Measurements from ENCODE around the gene POLQ.

POLQ gene

DNA sequence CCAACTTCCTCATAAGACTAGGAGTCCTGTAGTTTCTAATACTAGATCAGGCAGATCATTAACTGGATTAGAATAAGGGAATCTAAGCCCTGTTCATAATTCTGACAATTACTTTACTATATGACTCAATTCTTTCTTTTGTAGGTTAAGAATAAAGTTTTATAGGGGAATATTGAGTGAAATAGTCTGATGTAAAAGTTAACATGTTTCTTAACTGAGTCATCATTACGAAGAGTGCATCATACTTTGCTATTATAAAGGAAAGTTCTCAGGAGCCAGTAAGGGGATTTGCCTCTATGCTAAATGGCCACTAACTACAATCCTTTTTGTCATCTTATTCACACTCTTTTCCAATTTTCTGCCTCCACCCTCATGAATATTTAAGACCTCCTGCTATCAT is 63.1 kb downstream of the POLQ start:
- H3K27me3 ChIP-seq (ENCODE audit: insufficient read depth, poor library complexity, severe bottlenecking), result no peaks in the 10 kb centered on the region
- no peak for TF ChIP-seq POLR2AphosphoS5 (IDR thresholded peaks at IDR 0.05; ENCODE audit: low read depth)
- no peak for TF ChIP-seq GABPA (IDR thresholded peaks at IDR 0.05; ENCODE audit: low read depth)
- no peak for TF ChIP-seq SPI1 (IDR thresholded peaks at IDR 0.05; ENCODE audit: borderline replicate concordance, low read depth)
- TF ChIP-seq, protein P1, sequence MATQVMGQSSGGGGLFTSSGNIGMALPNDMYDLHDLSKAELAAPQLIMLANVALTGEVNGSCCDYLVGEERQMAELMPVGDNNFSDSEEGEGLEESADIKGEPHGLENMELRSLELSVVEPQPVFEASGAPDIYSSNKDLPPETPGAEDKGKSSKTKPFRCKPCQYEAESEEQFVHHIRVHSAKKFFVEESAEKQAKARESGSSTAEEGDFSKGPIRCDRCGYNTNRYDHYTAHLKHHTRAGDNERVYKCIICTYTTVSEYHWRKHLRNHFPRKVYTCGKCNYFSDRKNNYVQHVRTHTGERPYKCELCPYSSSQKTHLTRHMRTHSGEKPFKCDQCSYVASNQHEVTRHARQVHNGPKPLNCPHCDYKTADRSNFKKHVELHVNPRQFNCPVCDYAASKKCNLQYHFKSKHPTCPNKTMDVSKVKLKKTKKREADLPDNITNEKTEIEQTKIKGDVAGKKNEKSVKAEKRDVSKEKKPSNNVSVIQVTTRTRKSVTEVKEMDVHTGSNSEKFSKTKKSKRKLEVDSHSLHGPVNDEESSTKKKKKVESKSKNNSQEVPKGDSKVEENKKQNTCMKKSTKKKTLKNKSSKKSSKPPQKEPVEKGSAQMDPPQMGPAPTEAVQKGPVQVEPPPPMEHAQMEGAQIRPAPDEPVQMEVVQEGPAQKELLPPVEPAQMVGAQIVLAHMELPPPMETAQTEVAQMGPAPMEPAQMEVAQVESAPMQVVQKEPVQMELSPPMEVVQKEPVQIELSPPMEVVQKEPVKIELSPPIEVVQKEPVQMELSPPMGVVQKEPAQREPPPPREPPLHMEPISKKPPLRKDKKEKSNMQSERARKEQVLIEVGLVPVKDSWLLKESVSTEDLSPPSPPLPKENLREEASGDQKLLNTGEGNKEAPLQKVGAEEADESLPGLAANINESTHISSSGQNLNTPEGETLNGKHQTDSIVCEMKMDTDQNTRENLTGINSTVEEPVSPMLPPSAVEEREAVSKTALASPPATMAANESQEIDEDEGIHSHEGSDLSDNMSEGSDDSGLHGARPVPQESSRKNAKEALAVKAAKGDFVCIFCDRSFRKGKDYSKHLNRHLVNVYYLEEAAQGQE (IDR thresholded peaks at IDR 0.05; ENCODE audit: insufficient replicate concordance, low read depth), result no peak
- TF ChIP-seq, protein P2, sequence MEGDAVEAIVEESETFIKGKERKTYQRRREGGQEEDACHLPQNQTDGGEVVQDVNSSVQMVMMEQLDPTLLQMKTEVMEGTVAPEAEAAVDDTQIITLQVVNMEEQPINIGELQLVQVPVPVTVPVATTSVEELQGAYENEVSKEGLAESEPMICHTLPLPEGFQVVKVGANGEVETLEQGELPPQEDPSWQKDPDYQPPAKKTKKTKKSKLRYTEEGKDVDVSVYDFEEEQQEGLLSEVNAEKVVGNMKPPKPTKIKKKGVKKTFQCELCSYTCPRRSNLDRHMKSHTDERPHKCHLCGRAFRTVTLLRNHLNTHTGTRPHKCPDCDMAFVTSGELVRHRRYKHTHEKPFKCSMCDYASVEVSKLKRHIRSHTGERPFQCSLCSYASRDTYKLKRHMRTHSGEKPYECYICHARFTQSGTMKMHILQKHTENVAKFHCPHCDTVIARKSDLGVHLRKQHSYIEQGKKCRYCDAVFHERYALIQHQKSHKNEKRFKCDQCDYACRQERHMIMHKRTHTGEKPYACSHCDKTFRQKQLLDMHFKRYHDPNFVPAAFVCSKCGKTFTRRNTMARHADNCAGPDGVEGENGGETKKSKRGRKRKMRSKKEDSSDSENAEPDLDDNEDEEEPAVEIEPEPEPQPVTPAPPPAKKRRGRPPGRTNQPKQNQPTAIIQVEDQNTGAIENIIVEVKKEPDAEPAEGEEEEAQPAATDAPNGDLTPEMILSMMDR (IDR thresholded peaks at IDR 0.05; ENCODE audit: insufficient read depth, low read length), result no peak
- no peak overlapping the region for H3K4me3 ChIP-seq (replicated peaks; ENCODE audit: insufficient read depth, low read length)
- H3K27ac ChIP-seq (replicated peaks), result no peak overlapping the region
- DNase-seq (ENCODE audit: low read depth in 1 of 2, low spot score in 1 of 2), result no peak

GRCh38 chr3:121481106-121481880 is 64.5 kb downstream of the POLQ start:
- H3K27me3 ChIP-seq (ENCODE audit: insufficient read depth, poor library complexity, severe bottlenecking), result no peaks in the 10 kb centered on the region
- TF ChIP-seq, protein P1 (IDR thresholded peaks at IDR 0.05; ENCODE audit: insufficient replicate concordance, low read depth), result no peak
- TF ChIP-seq GABPA (IDR thresholded peaks at IDR 0.05; ENCODE audit: low read depth), result no peak
- no peak for TF ChIP-seq POLR2AphosphoS5 (IDR thresholded peaks at IDR 0.05; ENCODE audit: low read depth)
- TF ChIP-seq, protein P2 (IDR thresholded peaks at IDR 0.05; ENCODE audit: insufficient read depth, low read length), result no peak
- TF ChIP-seq SPI1 (IDR thresholded peaks at IDR 0.05; ENCODE audit: borderline replicate concordance, low read depth), result no peak
- no peak for DNase-seq (ENCODE audit: low read depth in 1 of 2, low spot score in 1 of 2)
- H3K4me3 ChIP-seq (replicated peaks; ENCODE audit: insufficient read depth, low read length), result no peak overlapping the region
- H3K27ac ChIP-seq (replicated peaks), result no peak overlapping the region

DNA sequence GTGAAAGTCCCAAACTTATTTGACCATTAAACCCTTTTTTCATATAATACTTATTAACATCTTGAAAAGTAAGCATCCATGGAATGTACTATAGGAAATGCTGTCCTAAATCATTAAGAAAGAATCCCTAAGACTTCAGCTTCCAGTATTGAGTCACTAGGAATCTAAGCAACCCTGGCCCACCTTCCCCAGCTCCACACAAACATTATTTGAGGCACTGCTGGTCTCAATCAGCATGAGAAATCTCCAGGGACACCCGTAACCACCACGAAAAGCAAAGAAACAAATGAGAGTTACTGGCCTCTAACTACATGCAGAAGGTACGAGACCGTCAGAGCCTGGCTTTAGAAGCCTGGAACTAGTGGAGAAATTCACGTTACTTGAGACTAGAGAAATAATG is 68.2 kb downstream of the POLQ start:
- Histone ChIP-seq H3K27me3 (ENCODE audit: insufficient read depth, poor library complexity, severe bottlenecking) (no peaks in the 10 kb centered on the region), H3K4me3 (replicated peaks; ENCODE audit: insufficient read depth, low read length) (no peak overlapping the region), H3K27ac (replicated peaks) (no peak overlapping the region)
- TF ChIP-seq GABPA (IDR thresholded peaks at IDR 0.05; ENCODE audit: low read depth), result no peak
- TF ChIP-seq SPI1 (IDR thresholded peaks at IDR 0.05; ENCODE audit: borderline replicate concordance, low read depth), result no peak
- TF ChIP-seq, protein P2 (IDR thresholded peaks at IDR 0.05; ENCODE audit: insufficient read depth, low read length), result no peak
- no peak for TF ChIP-seq POLR2AphosphoS5 (IDR thresholded peaks at IDR 0.05; ENCODE audit: low read depth)
- TF ChIP-seq, protein P1 (IDR thresholded peaks at IDR 0.05; ENCODE audit: insufficient replicate concordance, low read depth), result no peak
- no peak for DNase-seq (ENCODE audit: low read depth in 1 of 2, low spot score in 1 of 2)

Data from HL-60 (cell line).